T-cell (primary cell): ENCODE measurements around the gene PPP1R9B. TPM values are rescaled to one million over a fixed set of nuclear protein-coding genes. Genes with fewer than 3 reads are reported as not detected.

ENCODE experiments used
- ATAC-seq, 4 experiments: fragments of 200-7000 bp in 3 of 4; fragments of 150-1000 bp in 1 of 4; cut with Tn5 transposase; replicated peaks in 1 of 4; 1 replicate in 3 of 4; 2 replicates in 1 of 4; pipeline ENCODE4 v1.10.0; 2021; ENCODE audit warnings: moderate library complexity in 3 of 4, mild to moderate bottlenecking in 2 of 4, moderate number of reproducible peaks in 1 of 4
- CTCF ChIA-PET, 2 donors: fragments of 300-600 bp; sonication (Branson Sonifier 250); formaldehyde crosslinking; loops; one replicate each; lab custom pipeline; 2022; ENCODE audit warnings: antibody characterized with exemption in 2 of 2; lab: Charles Lee
- POLR2A ChIA-PET, 2 donors: fragments of 300-600 bp; sonication (Branson Sonifier 250); formaldehyde crosslinking; loops; one replicate each; lab custom pipeline; 2022; ENCODE audit warnings: antibody characterized with exemption in 2 of 2; lab: Charles Lee
- DNase-seq, 35 experiments: peaks; one replicate each; pipeline versions ENCODE4 v3.0.0 to v3.0.0-alpha.2; 2013 to 2023
- H3K27ac ChIP-seq: one replicate; pipeline ENCODE4 v1.5.1; 2013; ENCODE audit warnings: low read length
- H3K27me3 ChIP-seq, 2 experiments: replicated peaks in 1 of 2; 1 replicate in 1 of 2; 2 replicates in 1 of 2; pipeline versions ENCODE4 v1.6.1 to v1.7.0; 2013; ENCODE audit warnings: low read length in 1 of 2, mixed read lengths in 1 of 2; ENCODE audit not compliant: control insufficient read depth in 2 of 2, insufficient read depth in 2 of 2; ENCODE audit errors: extremely low read depth in 1 of 2
- H3K36me3 ChIP-seq, 2 donors: 1 replicate in 1 of 2; 2 replicates in 1 of 2; pipeline versions ENCODE4 v1.6.1 to v1.7.0; 2013; ENCODE audit warnings: low read length in 1 of 2; ENCODE audit not compliant: control insufficient read depth in 2 of 2, insufficient read depth in 1 of 2; ENCODE audit errors: extremely low read depth in 1 of 2
- H3K4me1 ChIP-seq, 2 experiments: 1 replicate in 1 of 2; 2 replicates in 1 of 2; pipeline versions ENCODE4 v1.6.1 to v1.7.0; 2013; ENCODE audit warnings: low read length in 2 of 2, mixed read lengths in 1 of 2; ENCODE audit not compliant: insufficient read depth in 2 of 2, control insufficient read depth in 1 of 2; ENCODE audit errors: extremely low read depth in 1 of 2
- H3K4me3 ChIP-seq, 2 donors: 1 replicate in 1 of 2; 2 replicates in 1 of 2; pipeline versions ENCODE4 v1.5.1 to v1.7.0; 2013; ENCODE audit warnings: mild to moderate bottlenecking in 2 of 2, low read length in 1 of 2, moderate library complexity in 1 of 2; ENCODE audit not compliant: control insufficient read depth in 1 of 2; ENCODE audit errors: extremely low read depth in 1 of 2
- H3K9me3 ChIP-seq: 2 replicates; pipeline ENCODE4 v1.7.0; 2013
- H3K27ac Mint-ChIP-seq, 2 donors: one replicate each; pipeline ENCODE4 v1.8.0; 2020 to 2021; ENCODE audit warnings: mild to moderate bottlenecking in 2 of 2, mixed read lengths in 2 of 2
- H3K27me3 Mint-ChIP-seq, 2 donors: one replicate each; pipeline ENCODE4 v1.8.0; 2021 to 2022; ENCODE audit warnings: mixed read lengths in 2 of 2
- H3K36me3 Mint-ChIP-seq: one replicate; pipeline ENCODE4 v1.8.0; 2021; ENCODE audit warnings: mixed read lengths
- H3K4me1 Mint-ChIP-seq, 3 donors: one replicate each; pipeline ENCODE4 v1.8.0; 2020 to 2022; ENCODE audit warnings: mixed read lengths in 3 of 3, mild to moderate bottlenecking in 1 of 3
- H3K4me3 Mint-ChIP-seq, 3 donors: one replicate each; pipeline ENCODE4 v1.8.0; 2020 to 2022; ENCODE audit warnings: mild to moderate bottlenecking in 3 of 3, mixed read lengths in 3 of 3, moderate library complexity in 3 of 3
- H3K9me3 Mint-ChIP-seq, 3 donors: one replicate each; pipeline ENCODE4 v1.8.0; 2020 to 2022; ENCODE audit warnings: mixed read lengths in 3 of 3
- WGBS: methylation state at CpG from one replicate; pipeline ENCODE4 v1.1.5; 2013; ENCODE audit warnings: missing lambda C conversion rate; ENCODE audit not compliant: insufficient coverage; 5-methylcytosine and 5-hydroxymethylcytosine counted together
- total RNA-seq, 35 experiments: library from RNA in 6 of 35; stranded (reverse) in 6 of 35; fragments of 120-200 nt in 1 of 35; gene quantifications; one replicate each; pipeline versions ENCODE4 v1.2.1 to v1.2.4 and lab custom pipeline; 2013 to 2026

PPP1R9B gene
- total RNA-seq, 5 donors from 2014 or later (not counting 1 experiment from before 2014, with no cell fraction given), result 69.5 to 95.9 (median 91.3) TPM

- DNase-seq (peak in 1 of 35 experiments; percentile 45), ATAC-seq (peak in 3 of 4 experiments; percentile 9 to 24 (median 24))
- H3K27ac Mint-ChIP-seq, result peak overlapping the region; percentile 96 to 97
- ChIA-PET POLR2A (no interaction called here), CTCF (interaction anchor here (0.9 to 1.7 kb wide), 3 partner anchors 10 to 25 kb away, joined by 3 to 7 read pairs (median 4); no protein-coding TSS in a partner anchor)
- 25% methylated on average over 7 of the region's 8 CpGs for WGBS
- Histone ChIP-seq H3K27me3 (no peaks in the 10 kb centered on the region), H3K27ac (peak overlapping the region; percentile 43), H3K4me1 (peaks cover 19 to 77% of the 10 kb centered on the region in 2 experiments), H3K36me3 (peaks cover 16 to 85% of the 10 kb centered on the region in 2 donors), H3K4me3 (no peak overlapping the region), H3K9me3 (no peaks in the 10 kb centered on the region)
- no peaks in the 10 kb centered on the region for H3K9me3 Mint-ChIP-seq
- peak overlapping the region; percentile 55 to 73 (median 59) for H3K4me3 Mint-ChIP-seq
- H3K4me1 Mint-ChIP-seq, result peaks cover 76 to 85% (median 83%) of the 10 kb centered on the region in 3 donors
- H3K27me3 Mint-ChIP-seq, result no peaks in the 10 kb centered on the region
- peaks cover 62% of the 10 kb centered on the region for H3K36me3 Mint-ChIP-seq
Observed at GRCh38 chr17:50141745-50142110, 8.7 kb downstream of the PPP1R9B start.

GRCh38 chr17:50141026-50141744 lies 9.3 kb downstream of the PPP1R9B start:
- H3K27ac ChIP-seq, result peak overlapping the region; percentile 43
- peaks cover 14 to 71% of the 10 kb centered on the region in 2 experiments for H3K4me1 ChIP-seq

GRCh38 chr17:50139950-50140885 lies 10.3 kb downstream of the PPP1R9B start:
- Histone ChIP-seq H3K27me3 (no peaks in the 10 kb centered on the region), H3K4me3 (no peak overlapping the region), H3K27ac (peak overlapping the region; percentile 40), H3K9me3 (no peaks in the 10 kb centered on the region), H3K36me3 (peaks cover 17 to 89% of the 10 kb centered on the region in 2 donors), H3K4me1 (peaks cover 11 to 62% of the 10 kb centered on the region in 2 experiments)
- H3K4me1 Mint-ChIP-seq, result peaks cover 63 to 70% (median 68%) of the 10 kb centered on the region in 3 donors
- H3K9me3 Mint-ChIP-seq, result no peaks in the 10 kb centered on the region
- 28% methylated on average over 13 of the region's 19 CpGs for WGBS
- peaks cover 66% of the 10 kb centered on the region for H3K36me3 Mint-ChIP-seq
- peak; percentile 75 to 86 (median 82) for ATAC-seq
- DNase-seq, result peak in 34 of 35 experiments; percentile 60 to 87 (median 74)
- no peaks in the 10 kb centered on the region for H3K27me3 Mint-ChIP-seq
- H3K4me3 Mint-ChIP-seq, result peak overlapping the region; percentile 54 to 73 (median 55)
- H3K27ac Mint-ChIP-seq, result peak overlapping the region; percentile 92 to 97
- CTCF ChIA-PET, result interaction anchor here (0.6 to 2.0 kb wide), 10 partner anchors 8 to 46 kb away, joined by 3 to 11 read pairs (median 6); partner anchors contain the start of genes PPP1R9B (in 1 of the 2) and SGCA (in 1 of the 2)
- POLR2A ChIA-PET, result interaction anchor here in 1 of 2 donors (0.7 kb wide), 1 partner anchor 58 kb away, joined by 3 read pairs; no protein-coding TSS in a partner anchor

More at GRCh38 chr17:50141026-50141744, 9.3 kb downstream of the PPP1R9B start:
- no peak for ATAC-seq
- H3K27me3 Mint-ChIP-seq, result no peaks in the 10 kb centered on the region
- H3K4me3 Mint-ChIP-seq, result peak overlapping the region; percentile 55 to 73 (median 59)
- peaks cover 66% of the 10 kb centered on the region for H3K36me3 Mint-ChIP-seq
- Histone ChIP-seq H3K27me3 (no peaks in the 10 kb centered on the region), H3K36me3 (peaks cover 17 to 87% of the 10 kb centered on the region in 2 donors), H3K9me3 (no peaks in the 10 kb centered on the region), H3K4me3 (no peak overlapping the region)
- 89% methylated on average over 1 of the region's 16 CpGs for WGBS
- peaks cover 71 to 80% (median 78%) of the 10 kb centered on the region in 3 donors for H3K4me1 Mint-ChIP-seq
- CTCF ChIA-PET, result interaction anchor here (1.2 to 1.7 kb wide), 3 partner anchors 11 to 21 kb away, joined by 4 to 7 read pairs (median 6); no protein-coding TSS in a partner anchor
- DNase-seq, result no peak
- POLR2A ChIA-PET, result interaction anchor here in 1 of 2 donors (0.7 kb wide), 1 partner anchor 57 kb away, joined by 3 read pairs; no protein-coding TSS in a partner anchor
- no peaks in the 10 kb centered on the region for H3K9me3 Mint-ChIP-seq
- H3K27ac Mint-ChIP-seq, result peak overlapping the region; percentile 96 to 97

GRCh38 chr17:50139185-50139783 lies 11.2 kb downstream of the PPP1R9B start:
- Mint-ChIP-seq H3K36me3 (peaks cover 61% of the 10 kb centered on the region), H3K4me1 (peaks cover 54 to 61% (median 59%) of the 10 kb centered on the region in 3 donors), H3K4me3 (peak overlapping the region in 1 of 3 donors; percentile 73), H3K9me3 (no peaks in the 10 kb centered on the region), H3K27ac (no peak overlapping the region), H3K27me3 (no peaks in the 10 kb centered on the region)
- ATAC-seq, result no peak
- ChIA-PET POLR2A (interaction anchor here in 1 of 2 donors (0.5 kb wide), 1 partner anchor 75 kb away, joined by 5 read pairs; no protein-coding TSS in a partner anchor), CTCF (interaction anchor here (0.6 to 2.0 kb wide), 10 partner anchors 9 to 45 kb away, joined by 3 to 11 read pairs (median 6); no protein-coding TSS in a partner anchor)
- no peak for DNase-seq
- Histone ChIP-seq H3K27ac (no peak overlapping the region), H3K9me3 (no peaks in the 10 kb centered on the region), H3K4me3 (no peak overlapping the region), H3K4me1 (peaks cover 11 to 52% of the 10 kb centered on the region in 2 experiments), H3K27me3 (no peaks in the 10 kb centered on the region), H3K36me3 (peaks cover 19 to 88% of the 10 kb centered on the region in 2 donors)
- WGBS, result 90% methylated on average over 12 of the region's 15 CpGs

- POLR2A ChIA-PET, result no interaction called here
- peaks cover 48% of the 10 kb centered on the region for H3K36me3 Mint-ChIP-seq
- no peak overlapping the region for H3K4me3 Mint-ChIP-seq
- H3K4me1 Mint-ChIP-seq, result peaks cover 38 to 46% (median 42%) of the 10 kb centered on the region in 3 donors
- Histone ChIP-seq H3K9me3 (no peaks in the 10 kb centered on the region), H3K27ac (no peak overlapping the region), H3K36me3 (peaks cover 19 to 70% of the 10 kb centered on the region in 2 donors), H3K4me1 (peaks cover 11 to 30% of the 10 kb centered on the region in 2 experiments), H3K4me3 (no peak overlapping the region), H3K27me3 (no peaks in the 10 kb centered on the region)
- no peaks in the 10 kb centered on the region for H3K9me3 Mint-ChIP-seq
- no peak for ATAC-seq
- H3K27ac Mint-ChIP-seq, result peak overlapping the region; percentile 4 to 58
- H3K27me3 Mint-ChIP-seq, result no peaks in the 10 kb centered on the region
- WGBS, result 97% methylated on average over 4 of the region's 4 CpGs
- CTCF ChIA-PET, result interaction anchor here (1.3 to 1.4 kb wide), 2 partner anchors 24 to 25 kb away, joined by 3 read pairs; no protein-coding TSS in a partner anchor
- no peak for DNase-seq
Observed at GRCh38 chr17:50137042-50137441, 13.4 kb downstream of the PPP1R9B start.
